ENCODE data around the gene NUP58.

DNA sequence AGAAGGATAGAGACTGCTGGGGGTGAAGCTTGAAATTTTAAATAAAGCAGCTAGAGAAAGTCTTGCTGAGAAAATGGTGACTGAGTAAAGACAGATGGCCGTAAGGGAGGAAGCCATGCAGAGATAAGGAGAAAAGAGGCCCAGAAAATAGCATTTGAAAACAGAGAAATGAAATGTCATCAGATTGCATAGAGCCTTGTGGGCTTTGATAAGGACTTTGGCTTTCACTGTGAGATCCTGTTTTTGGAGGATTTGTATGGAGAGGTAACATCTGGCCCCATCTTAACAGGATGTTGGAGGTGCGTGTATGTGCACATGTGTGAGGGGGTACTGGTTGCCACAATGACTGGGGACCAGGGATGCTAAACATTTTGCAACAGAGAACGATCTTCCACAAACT, 50.8 kb downstream of the NUP58 start:
- TF ChIP-seq, protein P1, sequence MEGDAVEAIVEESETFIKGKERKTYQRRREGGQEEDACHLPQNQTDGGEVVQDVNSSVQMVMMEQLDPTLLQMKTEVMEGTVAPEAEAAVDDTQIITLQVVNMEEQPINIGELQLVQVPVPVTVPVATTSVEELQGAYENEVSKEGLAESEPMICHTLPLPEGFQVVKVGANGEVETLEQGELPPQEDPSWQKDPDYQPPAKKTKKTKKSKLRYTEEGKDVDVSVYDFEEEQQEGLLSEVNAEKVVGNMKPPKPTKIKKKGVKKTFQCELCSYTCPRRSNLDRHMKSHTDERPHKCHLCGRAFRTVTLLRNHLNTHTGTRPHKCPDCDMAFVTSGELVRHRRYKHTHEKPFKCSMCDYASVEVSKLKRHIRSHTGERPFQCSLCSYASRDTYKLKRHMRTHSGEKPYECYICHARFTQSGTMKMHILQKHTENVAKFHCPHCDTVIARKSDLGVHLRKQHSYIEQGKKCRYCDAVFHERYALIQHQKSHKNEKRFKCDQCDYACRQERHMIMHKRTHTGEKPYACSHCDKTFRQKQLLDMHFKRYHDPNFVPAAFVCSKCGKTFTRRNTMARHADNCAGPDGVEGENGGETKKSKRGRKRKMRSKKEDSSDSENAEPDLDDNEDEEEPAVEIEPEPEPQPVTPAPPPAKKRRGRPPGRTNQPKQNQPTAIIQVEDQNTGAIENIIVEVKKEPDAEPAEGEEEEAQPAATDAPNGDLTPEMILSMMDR (IDR thresholded peaks at IDR 0.05; ENCODE audit: low read length): no peak
- TF ChIP-seq EZH2 (optimal IDR thresholded peaks at IDR 0.05; ENCODE audit: low read depth, low read length) (no peak), EZH2phosphoT487 (IDR thresholded peaks at IDR 0.05; ENCODE audit: low read length) (no peak)
